ENCODE measurements around the gene KPNA6. TPM values are rescaled to one million over a fixed set of nuclear protein-coding genes. Genes with fewer than 3 reads are reported as not detected.

The KPNA6 gene
- total and polyA plus RNA-seq, 2 of the 13 experiments (the other 11 are each of a cell fraction or from before 2014, with no cell fraction given) = 22.0 to 47.5 TPM

DNA sequence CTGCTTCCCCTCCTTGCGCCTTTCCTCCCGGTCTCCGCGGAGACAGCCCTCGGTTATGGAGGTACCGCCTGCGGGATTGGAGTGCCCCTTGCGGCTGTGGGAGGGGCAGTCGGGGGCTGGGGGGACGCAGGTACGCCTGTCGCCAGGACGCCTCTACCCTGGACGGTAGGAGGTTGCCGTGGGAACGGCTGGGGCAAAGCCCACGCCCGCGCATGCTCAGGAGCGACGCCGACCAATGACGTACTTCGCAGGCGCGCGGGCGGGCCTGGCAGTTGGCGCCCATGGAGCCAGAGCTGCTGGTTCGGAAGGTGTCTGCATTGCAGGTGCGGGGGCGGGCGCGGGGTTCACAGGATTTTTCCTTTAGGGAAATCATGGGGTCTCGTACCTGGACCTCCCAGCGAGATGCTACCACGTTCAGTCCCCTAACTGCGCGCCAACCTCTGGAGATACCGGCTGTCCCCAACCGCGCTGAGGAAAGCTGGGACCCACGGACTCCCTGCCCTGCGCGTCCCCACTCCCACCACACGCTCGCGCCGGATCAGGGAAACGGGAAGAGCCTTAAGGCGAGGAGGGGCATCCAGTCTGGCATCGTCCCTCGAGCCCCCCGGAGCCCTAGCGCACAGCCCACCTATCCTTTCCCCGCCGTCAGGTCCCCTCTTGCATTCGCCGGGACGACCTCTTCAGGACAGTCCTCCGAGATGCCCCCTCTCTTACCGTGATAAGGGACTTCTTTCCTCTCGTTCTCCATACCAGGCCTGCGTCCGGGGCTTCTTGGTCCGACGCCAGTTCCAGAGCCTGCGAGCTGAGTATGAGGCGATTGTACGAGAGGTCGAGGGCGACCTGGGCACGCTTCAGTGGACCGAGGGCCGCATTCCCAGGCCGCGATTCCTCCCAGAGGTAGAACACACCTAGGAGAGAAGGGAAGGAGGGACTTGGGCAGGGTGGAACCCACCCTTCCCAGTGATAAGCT is 97.8 kb downstream of the KPNA6 start, which contains the start of gene IQCC (continued):
- TF ChIP-seq ZMYM4 (CRISPR knock-in tag; IDR thresholded peaks at IDR 0.05) (0 out of 2 replicates have a peak, but pooled peaks have one; percentile 32), ZSCAN22 (CRISPR knock-in tag; IDR thresholded peaks at IDR 0.05) (no peak), ZNF329 (CRISPR knock-in tag; IDR thresholded peaks at IDR 0.05; ENCODE audit: low read depth) (no peak), THAP11 (CRISPR knock-in tag; IDR thresholded peaks at IDR 0.05) (peak; percentile 75), MBD4 (IDR thresholded peaks at IDR 0.05; ENCODE audit: borderline replicate concordance, low read length) (no peak), ZNF468 (CRISPR knock-in tag; IDR thresholded peaks at IDR 0.05) (no peak), ELF3 (CRISPR knock-in tag; IDR thresholded peaks at IDR 0.05) (no peak), MAZ (IDR thresholded peaks at IDR 0.05; ENCODE audit: borderline replicate concordance, low read depth, low read length) (peak; percentile 25; the same call in 1 of the 2 replicates), MAZ (CRISPR knock-in tag; IDR thresholded peaks at IDR 0.05; ENCODE audit: low read depth) (no peak), MED13 (CRISPR knock-in tag; IDR thresholded peaks at IDR 0.05) (no peak), CREM (IDR thresholded peaks at IDR 0.05) (peak; percentile 86), CREM (CRISPR knock-in tag; IDR thresholded peaks at IDR 0.05) (peak; percentile 70), NR1H2 (CRISPR knock-in tag; IDR thresholded peaks at IDR 0.05; ENCODE audit: borderline replicate concordance, low read depth) (no peak), SRSF9 (IDR thresholded peaks at IDR 0.05; ENCODE audit: borderline replicate concordance, insufficient read depth, low read depth, low read length, poor library complexity, severe bottlenecking) (no peak), TGIF2 (CRISPR knock-in tag; IDR thresholded peaks at IDR 0.05) (peak; percentile 64), CBX2 (IDR thresholded peaks at IDR 0.05; ENCODE audit: low read depth, low read length) (no peak), CBX2 (CRISPR knock-in tag; IDR thresholded peaks at IDR 0.05; ENCODE audit: low read depth) (no peak), CREB1 (IDR thresholded peaks at IDR 0.05) (peak; percentile 88), CREB1 (CRISPR knock-in tag; IDR thresholded peaks at IDR 0.05) (peak; percentile 95)
- TF ChIP-seq, protein P1, sequence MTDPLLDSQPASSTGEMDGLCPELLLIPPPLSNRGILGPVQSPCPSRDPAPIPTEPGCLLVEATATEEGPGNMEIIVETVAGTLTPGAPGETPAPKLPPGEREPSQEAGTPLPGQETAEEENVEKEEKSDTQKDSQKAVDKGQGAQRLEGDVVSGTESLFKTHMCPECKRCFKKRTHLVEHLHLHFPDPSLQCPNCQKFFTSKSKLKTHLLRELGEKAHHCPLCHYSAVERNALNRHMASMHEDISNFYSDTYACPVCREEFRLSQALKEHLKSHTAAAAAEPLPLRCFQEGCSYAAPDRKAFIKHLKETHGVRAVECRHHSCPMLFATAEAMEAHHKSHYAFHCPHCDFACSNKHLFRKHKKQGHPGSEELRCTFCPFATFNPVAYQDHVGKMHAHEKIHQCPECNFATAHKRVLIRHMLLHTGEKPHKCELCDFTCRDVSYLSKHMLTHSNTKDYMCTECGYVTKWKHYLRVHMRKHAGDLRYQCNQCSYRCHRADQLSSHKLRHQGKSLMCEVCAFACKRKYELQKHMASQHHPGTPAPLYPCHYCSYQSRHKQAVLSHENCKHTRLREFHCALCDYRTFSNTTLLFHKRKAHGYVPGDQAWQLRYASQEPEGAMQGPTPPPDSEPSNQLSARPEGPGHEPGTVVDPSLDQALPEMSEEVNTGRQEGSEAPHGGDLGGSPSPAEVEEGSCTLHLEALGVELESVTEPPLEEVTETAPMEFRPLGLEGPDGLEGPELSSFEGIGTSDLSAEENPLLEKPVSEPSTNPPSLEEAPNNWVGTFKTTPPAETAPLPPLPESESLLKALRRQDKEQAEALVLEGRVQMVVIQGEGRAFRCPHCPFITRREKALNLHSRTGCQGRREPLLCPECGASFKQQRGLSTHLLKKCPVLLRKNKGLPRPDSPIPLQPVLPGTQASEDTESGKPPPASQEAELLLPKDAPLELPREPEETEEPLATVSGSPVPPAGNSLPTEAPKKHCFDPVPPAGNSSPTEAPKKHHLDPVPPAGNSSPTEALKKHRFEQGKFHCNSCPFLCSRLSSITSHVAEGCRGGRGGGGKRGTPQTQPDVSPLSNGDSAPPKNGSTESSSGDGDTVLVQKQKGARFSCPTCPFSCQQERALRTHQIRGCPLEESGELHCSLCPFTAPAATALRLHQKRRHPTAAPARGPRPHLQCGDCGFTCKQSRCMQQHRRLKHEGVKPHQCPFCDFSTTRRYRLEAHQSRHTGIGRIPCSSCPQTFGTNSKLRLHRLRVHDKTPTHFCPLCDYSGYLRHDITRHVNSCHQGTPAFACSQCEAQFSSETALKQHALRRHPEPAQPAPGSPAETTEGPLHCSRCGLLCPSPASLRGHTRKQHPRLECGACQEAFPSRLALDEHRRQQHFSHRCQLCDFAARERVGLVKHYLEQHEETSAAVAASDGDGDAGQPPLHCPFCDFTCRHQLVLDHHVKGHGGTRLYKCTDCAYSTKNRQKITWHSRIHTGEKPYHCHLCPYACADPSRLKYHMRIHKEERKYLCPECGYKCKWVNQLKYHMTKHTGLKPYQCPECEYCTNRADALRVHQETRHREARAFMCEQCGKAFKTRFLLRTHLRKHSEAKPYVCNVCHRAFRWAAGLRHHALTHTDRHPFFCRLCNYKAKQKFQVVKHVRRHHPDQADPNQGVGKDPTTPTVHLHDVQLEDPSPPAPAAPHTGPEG (CRISPR knock-in tag; IDR thresholded peaks at IDR 0.05) = peak; percentile 71; the same call in 1 of the 2 replicates
- TF ChIP-seq, protein P2, sequence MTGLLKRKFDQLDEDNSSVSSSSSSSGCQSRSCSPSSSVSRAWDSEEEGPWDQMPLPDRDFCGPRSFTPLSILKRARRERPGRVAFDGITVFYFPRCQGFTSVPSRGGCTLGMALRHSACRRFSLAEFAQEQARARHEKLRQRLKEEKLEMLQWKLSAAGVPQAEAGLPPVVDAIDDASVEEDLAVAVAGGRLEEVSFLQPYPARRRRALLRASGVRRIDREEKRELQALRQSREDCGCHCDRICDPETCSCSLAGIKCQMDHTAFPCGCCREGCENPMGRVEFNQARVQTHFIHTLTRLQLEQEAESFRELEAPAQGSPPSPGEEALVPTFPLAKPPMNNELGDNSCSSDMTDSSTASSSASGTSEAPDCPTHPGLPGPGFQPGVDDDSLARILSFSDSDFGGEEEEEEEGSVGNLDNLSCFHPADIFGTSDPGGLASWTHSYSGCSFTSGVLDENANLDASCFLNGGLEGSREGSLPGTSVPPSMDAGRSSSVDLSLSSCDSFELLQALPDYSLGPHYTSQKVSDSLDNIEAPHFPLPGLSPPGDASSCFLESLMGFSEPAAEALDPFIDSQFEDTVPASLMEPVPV (CRISPR knock-in tag; IDR thresholded peaks at IDR 0.05) = no peak
- TF ChIP-seq, protein P3, sequence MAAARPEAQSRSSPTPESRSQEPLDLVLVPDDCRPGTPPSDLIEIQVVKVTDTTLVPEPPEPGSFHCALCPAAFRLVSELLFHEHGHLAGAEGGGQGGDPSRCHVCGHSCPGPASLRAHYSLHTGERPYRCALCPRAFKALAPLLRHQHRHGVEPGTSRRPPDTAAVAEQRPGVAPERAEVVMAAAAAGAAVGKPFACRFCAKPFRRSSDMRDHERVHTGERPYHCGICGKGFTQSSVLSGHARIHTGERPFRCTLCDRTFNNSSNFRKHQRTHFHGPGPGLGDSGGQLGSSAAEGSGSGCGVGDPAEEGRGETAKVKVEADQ (CRISPR knock-in tag; IDR thresholded peaks at IDR 0.05; ENCODE audit: borderline replicate concordance) = peak; percentile 40; the same call in 1 of the 2 replicates
